Effector memory CD8-positive, alpha-beta T cell (primary cell): ENCODE results near the gene VAV1.

Experiments
- ATAC-seq: fragments of 150-1000 bp; cut with Tn5 transposase; replicated peaks from 2 replicates; pipeline ENCODE4 v1.10.0; 2021; ENCODE audit warnings: mild to moderate bottlenecking, moderate library complexity
- DNase-seq, 3 experiments: peaks; one replicate each; pipeline ENCODE4 v3.0.0; 2021
- H3K27ac Mint-ChIP-seq, 2 donors: one replicate each; pipeline ENCODE4 v1.8.0; 2022; ENCODE audit warnings: mild to moderate bottlenecking in 2 of 2, mixed read lengths in 2 of 2, moderate library complexity in 2 of 2
- H3K27me3 Mint-ChIP-seq, 2 donors: one replicate each; pipeline ENCODE4 v1.8.0; 2022; ENCODE audit warnings: mixed read lengths in 2 of 2
- H3K36me3 Mint-ChIP-seq: one replicate; pipeline ENCODE4 v1.8.0; 2022; ENCODE audit warnings: mild to moderate bottlenecking, moderate library complexity, mixed read lengths; ENCODE audit not compliant: insufficient read depth
- H3K4me1 Mint-ChIP-seq, 2 donors: one replicate each; pipeline ENCODE4 v1.8.0; 2022; ENCODE audit warnings: low read depth in 2 of 2, mixed read lengths in 2 of 2
- H3K4me3 Mint-ChIP-seq, 2 donors: one replicate each; pipeline ENCODE4 v1.8.0; 2022; ENCODE audit warnings: mild to moderate bottlenecking in 2 of 2, mixed read lengths in 2 of 2, moderate library complexity in 2 of 2
- H3K9me3 Mint-ChIP-seq, 2 donors: one replicate each; pipeline ENCODE4 v1.8.0; 2022; ENCODE audit warnings: mixed read lengths in 2 of 2
- total RNA-seq, 9 experiments: gene quantifications; one replicate each; lab custom pipeline; 2026; lab: John Stamatoyannopoulos, UW

VAV1 gene, protein sequence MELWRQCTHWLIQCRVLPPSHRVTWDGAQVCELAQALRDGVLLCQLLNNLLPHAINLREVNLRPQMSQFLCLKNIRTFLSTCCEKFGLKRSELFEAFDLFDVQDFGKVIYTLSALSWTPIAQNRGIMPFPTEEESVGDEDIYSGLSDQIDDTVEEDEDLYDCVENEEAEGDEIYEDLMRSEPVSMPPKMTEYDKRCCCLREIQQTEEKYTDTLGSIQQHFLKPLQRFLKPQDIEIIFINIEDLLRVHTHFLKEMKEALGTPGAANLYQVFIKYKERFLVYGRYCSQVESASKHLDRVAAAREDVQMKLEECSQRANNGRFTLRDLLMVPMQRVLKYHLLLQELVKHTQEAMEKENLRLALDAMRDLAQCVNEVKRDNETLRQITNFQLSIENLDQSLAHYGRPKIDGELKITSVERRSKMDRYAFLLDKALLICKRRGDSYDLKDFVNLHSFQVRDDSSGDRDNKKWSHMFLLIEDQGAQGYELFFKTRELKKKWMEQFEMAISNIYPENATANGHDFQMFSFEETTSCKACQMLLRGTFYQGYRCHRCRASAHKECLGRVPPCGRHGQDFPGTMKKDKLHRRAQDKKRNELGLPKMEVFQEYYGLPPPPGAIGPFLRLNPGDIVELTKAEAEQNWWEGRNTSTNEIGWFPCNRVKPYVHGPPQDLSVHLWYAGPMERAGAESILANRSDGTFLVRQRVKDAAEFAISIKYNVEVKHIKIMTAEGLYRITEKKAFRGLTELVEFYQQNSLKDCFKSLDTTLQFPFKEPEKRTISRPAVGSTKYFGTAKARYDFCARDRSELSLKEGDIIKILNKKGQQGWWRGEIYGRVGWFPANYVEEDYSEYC
- total RNA-seq, result 85.5 to 181 (median 111) reads per million in 9 experiments

DNA sequence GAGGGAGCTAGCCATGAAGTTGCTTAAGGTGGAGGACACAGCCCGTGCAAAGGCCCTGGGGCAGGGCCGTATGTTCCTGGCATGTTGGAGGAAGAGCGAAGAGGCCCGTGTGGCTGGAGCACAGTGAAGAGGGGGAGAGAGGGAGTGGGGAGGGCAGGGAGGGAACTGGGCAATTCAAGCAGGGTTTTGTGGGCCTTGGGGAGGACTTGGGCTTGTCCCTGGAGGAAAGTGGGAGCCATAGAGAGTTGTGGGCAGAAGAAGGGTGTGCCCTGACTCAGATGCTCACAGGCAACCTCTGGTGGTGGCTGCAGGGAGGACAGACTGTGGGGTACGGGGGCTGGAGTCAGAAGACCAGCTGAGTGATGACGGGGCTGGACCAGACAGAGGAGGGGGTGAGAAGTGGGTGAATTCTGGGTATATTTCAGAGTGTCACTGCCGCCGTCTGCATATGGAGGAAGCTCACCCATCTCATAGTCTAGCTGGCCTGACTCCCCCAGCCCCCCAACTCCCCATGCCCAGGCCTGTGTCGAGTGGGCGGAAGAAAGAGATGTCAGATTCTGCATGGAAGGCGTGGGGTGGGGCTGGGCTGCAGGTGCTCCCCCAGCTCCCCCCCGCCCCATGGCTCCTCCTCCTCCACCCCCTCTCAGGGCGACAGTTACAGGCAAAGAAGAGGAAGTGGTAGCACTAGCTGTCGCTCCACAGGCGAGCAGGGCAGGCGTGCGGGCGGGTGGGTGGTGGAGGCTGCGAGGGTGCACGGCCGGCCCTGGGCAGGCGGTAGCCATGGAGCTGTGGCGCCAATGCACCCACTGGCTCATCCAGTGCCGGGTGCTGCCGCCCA, at the start of gene VAV1:
TSS of gene VAV1 (plus strand) at position 681 of the 838 bp plus-strand sequence. CDS start at position 781, 100 bp downstream.
- peaks cover 50 to 59% of the 10 kb centered on the region in 2 donors for H3K4me1 Mint-ChIP-seq
- no peaks in the 10 kb centered on the region for H3K27me3 Mint-ChIP-seq
- peaks cover 43% of the 10 kb centered on the region for H3K36me3 Mint-ChIP-seq
- peak; percentile 53 for ATAC-seq
- peak within 1 kb of the TSS; percentile 95 to 97 for H3K27ac Mint-ChIP-seq
- DNase-seq, result peak; percentile 64 to 73 (median 70)
- H3K9me3 Mint-ChIP-seq, result peaks cover 0 to 6% of the 10 kb centered on the region in 2 donors
- H3K4me3 Mint-ChIP-seq, result peak within 1 kb of the TSS; percentile 94 to 95

DNA sequence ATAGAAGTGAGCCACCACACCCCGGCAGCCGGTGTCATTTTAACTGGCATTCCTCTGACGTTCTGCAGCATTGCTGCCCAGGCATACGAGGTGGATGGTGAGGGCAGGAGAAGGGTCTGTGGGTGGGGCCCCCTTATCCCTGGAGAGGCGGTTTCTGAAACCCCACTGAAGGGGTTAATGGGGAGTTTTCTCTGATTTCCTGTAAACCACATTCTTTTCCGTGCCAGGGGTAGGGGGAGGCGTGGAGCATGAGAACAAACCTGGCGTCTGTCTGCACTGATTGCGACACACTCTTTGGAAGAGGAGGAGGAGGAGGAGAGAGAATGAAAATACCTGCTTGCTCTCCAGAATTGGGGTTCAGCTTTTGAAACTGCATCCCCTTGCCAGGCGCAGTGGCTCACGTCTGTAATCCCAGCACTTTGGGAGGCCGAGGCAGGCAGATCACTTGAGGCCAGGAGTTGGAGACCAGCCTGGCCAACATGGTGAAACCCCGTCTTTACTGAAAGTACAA, 49.3 kb upstream of the VAV1 start:
- Mint-ChIP-seq H3K4me1 (peaks cover 22 to 26% of the 10 kb centered on the region in 2 donors), H3K27ac (peak overlapping the region in 1 of 2 donors; percentile 83), H3K9me3 (no peaks in the 10 kb centered on the region), H3K36me3 (peaks cover 2% of the 10 kb centered on the region), H3K4me3 (no peak overlapping the region), H3K27me3 (no peaks in the 10 kb centered on the region)
- ATAC-seq, result no peak
- no peak for DNase-seq

DNA sequence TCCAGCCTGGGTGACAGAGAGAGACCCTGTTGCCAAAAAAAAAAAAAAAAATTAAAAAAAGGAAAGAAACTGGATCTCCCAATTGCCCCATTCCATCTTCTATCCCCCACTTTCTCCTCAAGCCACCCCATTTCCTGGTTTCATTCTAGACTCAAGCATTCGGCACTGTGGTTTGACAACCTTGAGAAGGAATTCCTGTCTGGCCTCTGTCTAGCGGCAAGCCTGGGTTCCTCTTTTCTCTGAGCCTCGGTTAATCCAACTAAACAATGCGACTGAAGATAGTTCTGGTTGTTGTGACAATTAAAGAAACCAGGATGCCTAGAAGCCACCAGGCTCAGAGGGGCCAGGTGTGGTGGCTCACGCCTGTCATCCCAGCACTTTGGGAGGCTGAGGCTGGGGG, 48.8 kb upstream of the VAV1 start:
- Mint-ChIP-seq H3K36me3 (peaks cover 2% of the 10 kb centered on the region), H3K4me3 (no peak overlapping the region), H3K27me3 (no peaks in the 10 kb centered on the region), H3K4me1 (peaks cover 23 to 26% of the 10 kb centered on the region in 2 donors), H3K27ac (peak overlapping the region in 1 of 2 donors; percentile 83), H3K9me3 (no peaks in the 10 kb centered on the region)
- ATAC-seq (peak; percentile 24), DNase-seq (no peak)

DNA sequence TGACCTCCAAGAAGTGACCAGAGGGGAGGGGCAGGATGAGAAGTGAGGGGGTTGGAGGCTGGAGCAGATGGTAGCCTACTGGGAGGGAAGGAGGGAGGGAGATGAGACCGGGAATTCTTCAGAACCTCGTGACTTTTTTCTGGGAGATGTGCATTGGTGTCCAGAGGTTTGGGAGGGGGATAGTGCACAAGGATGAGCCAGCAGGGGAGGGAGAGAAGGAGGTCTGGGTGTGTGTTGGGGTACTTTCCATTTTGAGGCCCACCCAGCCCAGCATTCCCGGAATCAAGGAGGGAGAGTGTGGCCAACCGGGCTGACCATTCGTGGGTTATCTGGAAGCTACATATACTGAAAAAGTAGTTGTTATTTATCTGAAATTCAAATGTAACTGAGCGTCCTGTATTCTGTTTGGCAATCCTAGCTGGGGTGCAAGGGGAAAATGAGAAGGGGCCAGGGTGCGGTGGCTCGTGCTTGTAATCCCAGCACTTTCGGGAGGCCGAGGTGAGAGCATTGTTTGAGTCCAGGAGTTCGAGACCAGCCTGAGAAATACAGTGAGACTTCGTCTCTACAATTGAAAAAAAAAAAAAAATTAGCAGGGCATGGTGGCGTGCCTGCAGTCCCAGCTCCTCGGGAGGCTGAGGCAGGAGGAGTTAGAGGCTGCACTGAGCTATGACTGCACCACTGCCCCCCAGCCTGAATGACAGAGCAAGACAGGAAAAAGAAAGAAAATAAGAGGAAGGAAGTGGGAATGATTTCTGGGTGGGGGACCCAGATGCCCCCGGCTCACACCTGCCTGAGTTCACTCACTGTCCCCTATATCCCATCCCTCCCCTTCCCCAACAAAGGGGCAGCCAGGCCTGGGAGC, 47.6 kb upstream of the VAV1 start:
- ATAC-seq (no peak), DNase-seq (no peak)
- Mint-ChIP-seq H3K4me1 (peaks cover 14 to 25% of the 10 kb centered on the region in 2 donors), H3K4me3 (no peak overlapping the region), H3K9me3 (no peaks in the 10 kb centered on the region), H3K36me3 (peaks cover 2% of the 10 kb centered on the region), H3K27me3 (no peaks in the 10 kb centered on the region), H3K27ac (peak overlapping the region; percentile 56 to 83)

DNA sequence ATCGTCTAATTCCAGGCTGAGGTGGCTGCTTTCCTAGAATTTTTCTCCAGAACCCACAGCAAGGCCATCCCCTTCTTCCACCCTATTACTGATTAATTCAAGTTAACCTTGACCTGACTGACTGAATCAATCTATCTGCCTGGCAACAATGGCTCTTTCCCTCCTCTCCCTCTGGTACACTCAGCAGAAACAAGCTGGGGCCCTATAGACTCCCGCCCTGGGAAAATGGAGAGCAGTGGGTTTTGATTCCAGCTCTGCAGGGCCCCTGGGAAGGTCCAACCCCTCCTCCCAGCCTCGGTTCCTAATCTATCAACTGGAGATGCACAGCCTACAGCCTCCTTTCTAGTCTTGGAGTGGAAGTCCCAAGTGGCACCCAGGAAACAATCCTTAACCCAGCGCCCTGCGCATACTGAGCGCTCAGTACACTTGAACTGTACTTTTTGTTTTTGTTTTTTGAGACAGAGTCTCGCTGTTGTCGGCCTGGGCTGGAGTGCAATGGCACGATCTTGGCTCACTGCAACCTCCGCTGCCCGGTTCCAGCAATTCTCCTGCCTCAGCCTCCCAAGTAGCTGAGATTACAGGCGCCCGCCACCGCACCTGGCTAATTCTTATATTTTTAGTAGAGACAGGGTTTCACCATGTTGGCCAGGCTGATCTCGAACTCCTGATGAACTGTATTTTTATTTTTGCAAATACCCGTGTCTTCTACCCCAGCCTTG, 46.8 kb upstream of the VAV1 start:
- DNase-seq (no peak), ATAC-seq (no peak)
- H3K4me3 Mint-ChIP-seq, result no peak overlapping the region
- no peaks in the 10 kb centered on the region for H3K27me3 Mint-ChIP-seq
- H3K36me3 Mint-ChIP-seq, result peaks cover 2% of the 10 kb centered on the region
- H3K4me1 Mint-ChIP-seq, result peaks cover 13 to 20% of the 10 kb centered on the region in 2 donors
- no peak overlapping the region for H3K27ac Mint-ChIP-seq
- no peaks in the 10 kb centered on the region for H3K9me3 Mint-ChIP-seq

DNA sequence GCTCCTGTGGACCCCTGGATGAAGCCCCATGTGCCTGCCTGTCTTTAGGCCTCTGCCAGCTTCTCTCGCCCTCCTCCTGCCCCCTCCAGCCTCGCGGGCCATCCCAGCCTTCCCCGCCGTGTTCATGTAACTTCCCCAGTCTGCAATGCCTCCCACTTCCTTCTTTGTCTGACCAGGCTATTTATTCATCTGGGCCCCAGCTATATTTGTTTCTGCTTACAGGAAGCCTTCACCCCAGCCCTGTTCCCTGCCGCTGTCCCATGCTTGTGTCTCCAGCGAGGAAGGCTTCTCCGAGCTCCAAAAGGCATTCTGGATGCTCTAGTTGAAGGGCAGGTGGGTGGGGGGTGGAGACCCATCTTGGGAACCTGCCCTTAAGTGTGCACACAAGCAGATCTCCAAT, 44.2 kb upstream of the VAV1 start:
- Mint-ChIP-seq H3K36me3 (peaks cover 9% of the 10 kb centered on the region), H3K9me3 (no peaks in the 10 kb centered on the region), H3K27ac (peak overlapping the region in 1 of 2 donors; percentile 84), H3K4me1 (peaks cover 20 to 24% of the 10 kb centered on the region in 2 donors), H3K4me3 (peak overlapping the region in 1 of 2 donors; percentile 29), H3K27me3 (no peaks in the 10 kb centered on the region)
- DNase-seq, result no peak
- no peak for ATAC-seq

DNA sequence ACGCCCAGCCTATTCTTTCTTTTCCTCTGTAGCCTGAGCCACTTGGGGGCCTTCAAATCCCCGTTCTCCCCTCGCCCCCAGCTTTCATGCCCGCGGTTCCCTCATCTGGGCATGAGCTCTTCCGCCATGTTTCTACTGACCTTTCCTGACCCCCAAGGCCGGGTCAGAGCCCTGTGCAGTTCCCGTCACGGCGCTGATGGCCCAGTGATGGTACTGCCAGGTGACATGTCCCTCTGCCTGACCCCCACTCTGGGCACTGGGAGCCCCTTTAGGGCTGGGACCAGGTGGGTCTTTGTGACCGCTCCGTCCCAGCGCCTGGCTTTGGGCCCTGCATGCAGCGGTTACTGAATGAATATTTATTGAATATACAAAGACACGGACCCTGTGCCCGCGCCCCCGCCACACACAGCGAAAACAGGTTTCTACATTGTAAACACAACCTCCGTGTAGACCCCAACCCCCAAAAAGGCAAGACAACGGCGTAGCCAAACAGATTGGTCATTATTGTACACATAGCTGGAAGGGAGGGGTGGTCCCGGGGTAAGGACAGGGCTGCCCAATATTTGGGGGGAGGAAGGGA, 42.8 kb upstream of the VAV1 start:
- Mint-ChIP-seq H3K4me1 (peaks cover 16 to 19% of the 10 kb centered on the region in 2 donors), H3K27ac (no peak overlapping the region), H3K27me3 (no peaks in the 10 kb centered on the region), H3K4me3 (no peak overlapping the region), H3K9me3 (no peaks in the 10 kb centered on the region), H3K36me3 (peaks cover 13% of the 10 kb centered on the region)
- ATAC-seq (no peak), DNase-seq (no peak)

DNA sequence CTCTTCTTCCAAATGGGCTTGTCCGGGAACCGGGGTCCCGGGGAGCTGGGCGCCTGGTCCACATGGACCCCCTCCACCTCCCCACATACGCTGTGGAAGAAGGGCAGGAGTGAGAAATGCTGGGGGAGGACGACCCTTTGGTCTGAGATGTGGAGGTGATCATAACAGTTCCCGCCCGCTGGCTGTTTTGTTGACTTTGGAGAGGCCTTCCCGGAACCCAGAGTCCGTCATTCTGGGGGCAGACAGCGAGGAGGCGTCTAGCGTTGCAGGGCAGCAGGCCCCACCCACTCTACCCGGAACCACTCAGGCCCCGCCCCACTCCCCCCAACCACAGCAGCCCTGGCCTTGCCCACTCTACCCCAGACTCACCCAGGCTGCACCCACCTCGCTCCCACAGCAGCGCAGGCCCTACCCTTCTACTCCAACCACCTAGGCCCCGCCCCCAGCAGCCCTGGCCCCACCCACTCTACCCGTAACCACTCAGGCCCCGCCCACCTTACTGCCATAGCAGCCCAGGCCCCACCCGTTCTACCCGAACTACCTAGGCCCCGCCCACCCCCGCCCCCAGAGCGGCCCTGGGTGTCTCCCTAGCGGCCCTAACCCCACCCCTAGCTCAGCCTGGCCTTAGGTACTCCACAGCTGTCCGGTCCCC, 42.2 kb upstream of the VAV1 start:
- Mint-ChIP-seq H3K4me1 (peaks cover 11 to 14% of the 10 kb centered on the region in 2 donors), H3K4me3 (no peak overlapping the region), H3K27me3 (no peaks in the 10 kb centered on the region), H3K36me3 (peaks cover 17% of the 10 kb centered on the region), H3K27ac (no peak overlapping the region), H3K9me3 (no peaks in the 10 kb centered on the region)
- no peak for ATAC-seq
- DNase-seq, result no peak

DNA sequence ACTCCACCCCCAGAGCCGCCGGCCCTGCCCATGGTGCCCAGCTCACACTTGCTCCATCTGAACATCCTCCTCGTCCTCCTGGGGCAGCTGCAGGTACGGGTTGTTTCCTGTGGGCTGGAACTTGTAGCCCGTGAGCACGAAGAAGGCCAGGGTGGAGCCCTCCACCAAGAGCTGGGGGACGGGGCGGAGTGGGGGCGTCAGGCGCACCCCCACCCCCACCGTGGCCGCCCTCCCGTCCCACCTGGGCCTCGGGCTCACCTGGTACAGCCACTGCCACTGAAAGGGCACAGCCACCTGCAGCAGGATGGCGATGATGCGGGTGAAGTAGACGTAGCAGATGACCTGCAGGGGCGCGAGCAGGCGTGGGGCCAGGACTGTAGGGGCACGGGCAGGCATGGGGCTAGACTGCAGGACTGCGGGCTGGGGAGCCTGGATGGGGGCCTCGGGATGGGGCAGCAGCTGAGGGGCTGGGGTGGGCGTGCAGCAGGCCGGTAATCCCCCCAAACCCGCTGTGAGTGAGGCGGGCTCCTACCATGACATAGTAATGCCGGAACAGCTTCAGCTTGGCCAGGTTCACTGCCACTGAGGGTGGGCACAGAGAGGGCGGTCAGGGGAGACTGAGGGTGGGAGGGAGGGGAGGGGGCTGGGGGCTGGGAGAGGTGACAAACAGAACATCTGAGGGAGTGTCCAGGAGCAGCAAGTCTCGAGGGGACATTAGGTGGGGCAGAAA, 41.4 kb upstream of the VAV1 start:
- H3K9me3 Mint-ChIP-seq, result no peaks in the 10 kb centered on the region
- H3K36me3 Mint-ChIP-seq, result peaks cover 19% of the 10 kb centered on the region
- peaks cover 12 to 14% of the 10 kb centered on the region in 2 donors for H3K4me1 Mint-ChIP-seq
- DNase-seq (no peak), ATAC-seq (no peak)
- no peak overlapping the region for H3K4me3 Mint-ChIP-seq
- H3K27me3 Mint-ChIP-seq, result no peaks in the 10 kb centered on the region
- H3K27ac Mint-ChIP-seq, result no peak overlapping the region

DNA sequence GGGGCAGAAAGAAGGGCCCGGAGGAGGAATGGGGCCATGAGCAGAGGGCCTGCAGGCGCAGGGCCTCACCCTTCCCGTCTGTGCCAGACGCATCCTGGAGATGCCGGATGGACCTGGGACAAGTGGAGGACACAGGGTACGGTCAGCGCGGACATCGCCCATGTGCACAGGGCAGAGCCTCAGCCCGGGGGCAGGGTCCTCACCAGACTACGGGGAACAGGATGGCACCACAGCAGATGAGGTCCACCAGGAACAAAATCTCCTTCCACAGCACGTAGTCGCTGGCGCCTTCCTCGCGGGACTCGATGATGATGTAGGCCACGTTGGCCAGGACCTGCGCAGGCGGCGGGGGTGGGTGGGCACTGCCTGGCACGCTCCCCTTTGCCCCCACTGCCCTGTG, 40.7 kb upstream of the VAV1 start:
- Mint-ChIP-seq H3K27ac (no peak overlapping the region), H3K27me3 (no peaks in the 10 kb centered on the region), H3K4me3 (no peak overlapping the region), H3K9me3 (no peaks in the 10 kb centered on the region), H3K4me1 (peaks cover 17 to 20% of the 10 kb centered on the region in 2 donors), H3K36me3 (peaks cover 26% of the 10 kb centered on the region)
- ATAC-seq, result no peak
- no peak for DNase-seq
